Measurements from ENCODE around the gene PLCG2. TPM values are rescaled to one million over a fixed set of nuclear protein-coding genes. Genes with fewer than 3 reads are reported as not detected.

PLCG2 gene
- total and polyA plus RNA-seq, 2 of the 8 experiments (the other 6 are each of a cell fraction or from before 2014, with no cell fraction given): 6.1 to 6.9 TPM

DNA sequence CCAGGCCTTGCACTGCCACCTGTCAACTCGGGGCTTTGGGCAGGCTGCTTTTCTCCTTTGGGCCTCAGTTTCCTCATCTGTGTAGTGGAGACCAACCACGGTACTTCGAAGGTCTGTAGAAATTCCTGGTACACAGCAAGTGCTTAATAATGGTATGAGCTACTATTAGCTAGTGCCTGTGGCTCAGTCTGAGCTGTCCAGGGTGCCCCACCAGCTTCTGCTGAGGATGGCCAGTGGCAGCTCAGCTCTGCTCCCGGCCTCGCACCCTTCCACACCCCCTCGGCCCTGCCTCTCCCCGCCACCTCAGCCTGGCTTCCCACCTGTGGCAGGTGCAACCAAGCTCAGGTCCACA lies 26.2 kb upstream of the PLCG2 start:
- Histone ChIP-seq H3K79me2 (ENCODE audit: control insufficient read depth in 1 of 2, insufficient read depth in 2 of 2, low read length in 2 of 2) (no peaks in the 10 kb centered on the region), H2BK15ac (ENCODE audit: low read length) (no peak overlapping the region), H3K4me1 (replicated peaks in 1 of 4; ENCODE audit: control insufficient read depth in 3 of 4, insufficient read depth in 4 of 4, low read length in 3 of 4) (peaks cover 0 to 3% (median 0%) of the 10 kb centered on the region in 4 experiments; a peak in 4 of 7 replicates), H3K4me3 (ENCODE audit: extremely low read depth in 1 of 4, insufficient read depth in 2 of 4, low read depth in 3 of 4, low read length in 4 of 4) (no peak overlapping the region), H4K20me1 (replicated peaks in 1 of 2; ENCODE audit: control insufficient read depth in 1 of 2, insufficient read depth in 2 of 2, low read length in 2 of 2) (no peaks in the 10 kb centered on the region), H2AFZ (ENCODE audit: low read length) (no peak overlapping the region), H3K4ac (replicated peaks; ENCODE audit: insufficient read length, low read depth, low read length) (no peak overlapping the region), H4K8ac (ENCODE audit: extremely low read depth, insufficient read depth, low read length) (no peak overlapping the region), H3K9me3 (ENCODE audit: insufficient read depth in 2 of 2, low read depth in 1 of 2, low read length in 1 of 2) (no peaks in the 10 kb centered on the region), H3K36me3 (ENCODE audit: control insufficient read depth in 2 of 4, insufficient read depth in 4 of 4, low read length in 3 of 4) (no peaks in the 10 kb centered on the region), H3K23me2 (ENCODE audit: low read depth, low read length) (no peaks in the 10 kb centered on the region; the same call in 1 of the 2 replicates), H3K18ac (ENCODE audit: extremely low read depth, low read length) (no peak overlapping the region), H3K56ac (replicated peaks; ENCODE audit: insufficient read length, low read depth, low read length) (no peak overlapping the region), H2AK5ac (ENCODE audit: low read depth, low read length) (no peak overlapping the region), H3K27me3 (replicated peaks in 1 of 4; ENCODE audit: control insufficient read depth in 3 of 4, extremely low read depth in 1 of 4, insufficient read depth in 3 of 4, low read length in 3 of 4) (no peaks in the 10 kb centered on the region), H4K5ac (ENCODE audit: insufficient read length, low read depth, low read length) (no peak overlapping the region), H3K23ac (ENCODE audit: insufficient read length) (no peak overlapping the region), H3K9ac (replicated peaks in 1 of 4; ENCODE audit: extremely low read depth in 1 of 4, low read depth in 3 of 4, low read length in 3 of 4) (no peak overlapping the region), H2BK120ac (replicated peaks; ENCODE audit: low read depth, low read length) (no peak overlapping the region), H2BK12ac (ENCODE audit: low read depth, low read length) (0 out of 2 replicates have a peak overlapping the region, but pooled peaks have one; percentile 7), H2BK5ac (ENCODE audit: low read depth, low read length) (no peak overlapping the region), H2BK20ac (ENCODE audit: low read length) (no peak overlapping the region), H3K4me2 (ENCODE audit: insufficient read depth in 1 of 2, low read depth in 2 of 2, low read length in 2 of 2) (no peak overlapping the region), H3K27ac (ENCODE audit: low read depth, low read length) (no peak overlapping the region), H3K14ac (ENCODE audit: insufficient read length) (no peak overlapping the region), H3K79me1 (ENCODE audit: low read depth, low read length) (no peaks in the 10 kb centered on the region), H4K91ac (replicated peaks; ENCODE audit: insufficient read length, low read length) (no peak overlapping the region)
- CTCF ChIA-PET (ENCODE audit: partially characterized antibody): interaction anchor here (1.4 to 2.1 kb wide), 3 partner anchors 8 to 130 kb away, joined by 4 to 11 read pairs (median 5); no protein-coding TSS in a partner anchor
- POLR2A ChIA-PET (ENCODE audit: partially characterized antibody): interaction anchor here (1.6 kb wide), 1 partner anchor 24 kb away, joined by 4 read pairs; no protein-coding TSS in a partner anchor
- no peak for FAIRE-seq
- no peak for DNase-seq (ENCODE audit: low read depth in 1 of 2, low spot score in 2 of 2)
- WGBS, 2 experiments (ENCODE audit: extremely low coverage in 1 of 2, insufficient coverage in 1 of 2, insufficient read length in 1 of 2, insufficient replicate concordance in 2 of 2, low coverage in 1 of 2, low lambda C conversion rate in 2 of 2, missing lambda C conversion rate in 1 of 2): 94% methylated on average over 7 of the region's 7 CpGs; no CpG with 5 or more reads in 1 of the 2 experiments
- TF ChIP-seq RFX5 (IDR thresholded peaks at IDR 0.05; ENCODE audit: borderline replicate concordance, low read depth, low read length) (no peak), SUZ12 (IDR thresholded peaks at IDR 0.05; ENCODE audit: low read length) (no peak), SIN3A (conservative IDR thresholded peaks at IDR 0.05 in 1 of 2, IDR thresholded peaks at IDR 0.05 in 1 of 2; ENCODE audit: low read depth in 1 of 2, low read length in 2 of 2) (no peak), BCL11A (IDR thresholded peaks at IDR 0.05; ENCODE audit: low read depth in 2 of 2, low read length in 2 of 2) (no peak), CBX8 (IDR thresholded peaks at IDR 0.05; ENCODE audit: borderline replicate concordance, low read depth, low read length) (no peak), TBP (IDR thresholded peaks at IDR 0.05; ENCODE audit: low read depth, low read length) (no peak), RAD21 (IDR thresholded peaks at IDR 0.05 in 1 of 2, conservative IDR thresholded peaks at IDR 0.05 in 1 of 2; ENCODE audit: low read depth in 2 of 2, low read length in 2 of 2) (no peak), TCF12 (IDR thresholded peaks at IDR 0.05; ENCODE audit: low read depth, low read length) (no peak), SIX5 (IDR thresholded peaks at IDR 0.05; ENCODE audit: low read depth, low read length) (no peak), KDM4A (IDR thresholded peaks at IDR 0.05; ENCODE audit: low read depth, low read length, severe bottlenecking) (no peak), RXRA (IDR thresholded peaks at IDR 0.05; ENCODE audit: insufficient read depth, low read depth, low read length) (no peak), POU5F1 (IDR thresholded peaks at IDR 0.05; ENCODE audit: low read depth, low read length) (no peak), GABPA (IDR thresholded peaks at IDR 0.05; ENCODE audit: borderline replicate concordance, insufficient read depth, low read length) (no peak), TAF1 (IDR thresholded peaks at IDR 0.05; ENCODE audit: low read depth, low read length) (no peak)
